Measurements from ENCODE around the gene RPL12.
"Not testable (repeated sequence)": the region's sequence is repeated elsewhere in the genome, so short reads cannot be mapped to it uniquely, and the experiment has no call there.

The RPL12 gene

GRCh38 chr9:127466407-127466917 lies 15.3 kb upstream of the RPL12 start:
- DNase-seq, result not testable (repeated sequence)

GRCh38 chr9:127463911-127464310 lies 12.7 kb upstream of the RPL12 start:
- no peak for DNase-seq

- DNase-seq, result no peak
Observed at GRCh38 chr9:127463382-127463781, 12.2 kb upstream of the RPL12 start.

GRCh38 chr9:127458921-127459320 lies 7.7 kb upstream of the RPL12 start:
- no peak for DNase-seq

GRCh38 chr9:127457191-127457878 lies 6.1 kb upstream of the RPL12 start:
- DNase-seq, result no peak

- no peak for DNase-seq
Observed at GRCh38 chr9:127455324-127455992, 4.3 kb upstream of the RPL12 start.

GRCh38 chr9:127452691-127453090 lies 1.5 kb upstream of the RPL12 start:
- DNase-seq, result no peak

GRCh38 chr9:127451858-127452656 lies 851 bp upstream of the RPL12 start:
- no peak for DNase-seq

- no peak for DNase-seq
Observed at GRCh38 chr9:127451608-127451857, 327 bp upstream of the RPL12 start.

GRCh38 chr9:127450243-127450760 lies 904 bp downstream of the RPL12 start:
- no peak for DNase-seq

GRCh38 chr9:127449332-127449966 lies 1.8 kb downstream of the RPL12 start:
- no peak for DNase-seq

- DNase-seq, result no peak
Observed at GRCh38 chr9:127448112-127448805, 2.9 kb downstream of the RPL12 start.

GRCh38 chr9:127447416-127448111 lies 3.6 kb downstream of the RPL12 start:
- DNase-seq, result no peak

GRCh38 chr9:127446713-127447415 lies 4.3 kb downstream of the RPL12 start:
- no peak for DNase-seq

GRCh38 chr9:127445851-127446712 lies 5.1 kb downstream of the RPL12 start:
- no peak for DNase-seq

GRCh38 chr9:127444921-127445850 lies 6.0 kb downstream of the RPL12 start:
- DNase-seq, result no peak

GRCh38 chr9:127444283-127444920 lies 6.8 kb downstream of the RPL12 start:
- DNase-seq, result no peak

- no peak for DNase-seq
Observed at GRCh38 chr9:127438394-127438793, 12.8 kb downstream of the RPL12 start.
